ENCODE measurements around the gene TMEM237.

The TMEM237 gene

GRCh38 chr2:201607568-201607967 is 35.7 kb downstream of the TMEM237 start:
- no peaks in the 10 kb centered on the region for H3K9me3 ChIP-seq (ENCODE audit: control insufficient read depth in 1 of 2, low read length in 2 of 2)
- no peak overlapping the region for H3K4me3 ChIP-seq (ENCODE audit: low read depth in 1 of 2, low read length in 2 of 2)
- no peaks in the 10 kb centered on the region for H3K27me3 ChIP-seq (ENCODE audit: low read depth, low read length)
- H3K36me3 ChIP-seq (ENCODE audit: control insufficient read depth in 1 of 2, insufficient read depth in 2 of 2, low read length in 2 of 2), result no peaks in the 10 kb centered on the region
- no peak overlapping the region for H3K27ac ChIP-seq (ENCODE audit: low read length)
- no peaks in the 10 kb centered on the region for H3K4me1 ChIP-seq (ENCODE audit: control insufficient read depth in 1 of 2, insufficient read depth in 2 of 2, low read length in 2 of 2)

- no peak overlapping the region for H3K27ac ChIP-seq (ENCODE audit: low read length)
- H3K36me3 ChIP-seq (ENCODE audit: control insufficient read depth in 1 of 2, insufficient read depth in 2 of 2, low read length in 2 of 2), result no peaks in the 10 kb centered on the region
- no peaks in the 10 kb centered on the region for H3K4me1 ChIP-seq (ENCODE audit: control insufficient read depth in 1 of 2, insufficient read depth in 2 of 2, low read length in 2 of 2)
- no peaks in the 10 kb centered on the region for H3K27me3 ChIP-seq (ENCODE audit: low read depth, low read length)
- no peak overlapping the region for H3K4me3 ChIP-seq (ENCODE audit: low read depth in 1 of 2, low read length in 2 of 2)
- H3K9me3 ChIP-seq (ENCODE audit: control insufficient read depth in 1 of 2, low read length in 2 of 2), result no peaks in the 10 kb centered on the region
Measured at GRCh38 chr2:201600906-201601305, 42.4 kb downstream of the TMEM237 start.

GRCh38 chr2:201597397-201597796 is 45.9 kb downstream of the TMEM237 start:
- no peaks in the 10 kb centered on the region for H3K4me1 ChIP-seq (ENCODE audit: control insufficient read depth in 1 of 2, insufficient read depth in 2 of 2, low read length in 2 of 2)
- H3K27ac ChIP-seq (ENCODE audit: low read length), result no peak overlapping the region
- no peaks in the 10 kb centered on the region for H3K36me3 ChIP-seq (ENCODE audit: control insufficient read depth in 1 of 2, insufficient read depth in 2 of 2, low read length in 2 of 2)
- H3K4me3 ChIP-seq (ENCODE audit: low read depth in 1 of 2, low read length in 2 of 2), result peak overlapping the region in 1 of 2 donors; percentile 35
- H3K27me3 ChIP-seq (ENCODE audit: low read depth, low read length), result no peaks in the 10 kb centered on the region
- H3K9me3 ChIP-seq (ENCODE audit: control insufficient read depth in 1 of 2, low read length in 2 of 2), result no peaks in the 10 kb centered on the region

- Histone ChIP-seq H3K4me3 (ENCODE audit: low read depth in 1 of 2, low read length in 2 of 2) (no peak overlapping the region), H3K36me3 (ENCODE audit: control insufficient read depth in 1 of 2, insufficient read depth in 2 of 2, low read length in 2 of 2) (no peaks in the 10 kb centered on the region), H3K27ac (ENCODE audit: low read length) (no peak overlapping the region), H3K9me3 (ENCODE audit: control insufficient read depth in 1 of 2, low read length in 2 of 2) (no peaks in the 10 kb centered on the region), H3K27me3 (ENCODE audit: low read depth, low read length) (no peaks in the 10 kb centered on the region), H3K4me1 (ENCODE audit: control insufficient read depth in 1 of 2, insufficient read depth in 2 of 2, low read length in 2 of 2) (no peaks in the 10 kb centered on the region)
Measured at GRCh38 chr2:201580486-201580885, 62.8 kb downstream of the TMEM237 start.

- Histone ChIP-seq H3K4me1 (ENCODE audit: control insufficient read depth in 1 of 2, insufficient read depth in 2 of 2, low read length in 2 of 2) (no peaks in the 10 kb centered on the region), H3K4me3 (ENCODE audit: low read depth in 1 of 2, low read length in 2 of 2) (no peak overlapping the region), H3K27ac (ENCODE audit: low read length) (no peak overlapping the region), H3K27me3 (ENCODE audit: low read depth, low read length) (no peaks in the 10 kb centered on the region), H3K9me3 (ENCODE audit: control insufficient read depth in 1 of 2, low read length in 2 of 2) (no peaks in the 10 kb centered on the region), H3K36me3 (ENCODE audit: control insufficient read depth in 1 of 2, insufficient read depth in 2 of 2, low read length in 2 of 2) (no peaks in the 10 kb centered on the region)
Measured at GRCh38 chr2:201579536-201579935, 63.8 kb downstream of the TMEM237 start.

- H3K9me3 ChIP-seq (ENCODE audit: control insufficient read depth in 1 of 2, low read length in 2 of 2), result no peaks in the 10 kb centered on the region
- H3K36me3 ChIP-seq (ENCODE audit: control insufficient read depth in 1 of 2, insufficient read depth in 2 of 2, low read length in 2 of 2), result no peaks in the 10 kb centered on the region
- H3K27me3 ChIP-seq (ENCODE audit: low read depth, low read length), result no peaks in the 10 kb centered on the region
- no peaks in the 10 kb centered on the region for H3K4me1 ChIP-seq (ENCODE audit: control insufficient read depth in 1 of 2, insufficient read depth in 2 of 2, low read length in 2 of 2)
- H3K4me3 ChIP-seq (ENCODE audit: low read depth in 1 of 2, low read length in 2 of 2), result no peak overlapping the region
- H3K27ac ChIP-seq (ENCODE audit: low read length), result no peak overlapping the region
Measured at GRCh38 chr2:201575971-201576370, 67.3 kb downstream of the TMEM237 start.

- H3K27me3 ChIP-seq (ENCODE audit: low read depth, low read length), result no peaks in the 10 kb centered on the region
- H3K27ac ChIP-seq (ENCODE audit: low read length), result no peak overlapping the region
- H3K9me3 ChIP-seq (ENCODE audit: control insufficient read depth in 1 of 2, low read length in 2 of 2), result no peaks in the 10 kb centered on the region
Measured at GRCh38 chr2:201574766-201575165, 68.5 kb downstream of the TMEM237 start.

GRCh38 chr2:201572846-201573508 is 70.3 kb downstream of the TMEM237 start:
- Histone ChIP-seq H3K4me1 (ENCODE audit: control insufficient read depth in 1 of 2, insufficient read depth in 2 of 2, low read length in 2 of 2) (no peaks in the 10 kb centered on the region), H3K36me3 (ENCODE audit: control insufficient read depth in 1 of 2, insufficient read depth in 2 of 2, low read length in 2 of 2) (no peaks in the 10 kb centered on the region), H3K27ac (ENCODE audit: low read length) (no peak overlapping the region), H3K4me3 (ENCODE audit: low read depth in 1 of 2, low read length in 2 of 2) (no peak overlapping the region), H3K9me3 (ENCODE audit: control insufficient read depth in 1 of 2, low read length in 2 of 2) (no peaks in the 10 kb centered on the region), H3K27me3 (ENCODE audit: low read depth, low read length) (no peaks in the 10 kb centered on the region)

More at GRCh38 chr2:201574766-201575165, 68.5 kb downstream of the TMEM237 start:
- no peaks in the 10 kb centered on the region for H3K4me1 ChIP-seq (ENCODE audit: control insufficient read depth in 1 of 2, insufficient read depth in 2 of 2, low read length in 2 of 2)
- no peak overlapping the region for H3K4me3 ChIP-seq (ENCODE audit: low read depth in 1 of 2, low read length in 2 of 2)
- no peaks in the 10 kb centered on the region for H3K36me3 ChIP-seq (ENCODE audit: control insufficient read depth in 1 of 2, insufficient read depth in 2 of 2, low read length in 2 of 2)
